ENCODE results near the gene TRIM7.

DNA sequence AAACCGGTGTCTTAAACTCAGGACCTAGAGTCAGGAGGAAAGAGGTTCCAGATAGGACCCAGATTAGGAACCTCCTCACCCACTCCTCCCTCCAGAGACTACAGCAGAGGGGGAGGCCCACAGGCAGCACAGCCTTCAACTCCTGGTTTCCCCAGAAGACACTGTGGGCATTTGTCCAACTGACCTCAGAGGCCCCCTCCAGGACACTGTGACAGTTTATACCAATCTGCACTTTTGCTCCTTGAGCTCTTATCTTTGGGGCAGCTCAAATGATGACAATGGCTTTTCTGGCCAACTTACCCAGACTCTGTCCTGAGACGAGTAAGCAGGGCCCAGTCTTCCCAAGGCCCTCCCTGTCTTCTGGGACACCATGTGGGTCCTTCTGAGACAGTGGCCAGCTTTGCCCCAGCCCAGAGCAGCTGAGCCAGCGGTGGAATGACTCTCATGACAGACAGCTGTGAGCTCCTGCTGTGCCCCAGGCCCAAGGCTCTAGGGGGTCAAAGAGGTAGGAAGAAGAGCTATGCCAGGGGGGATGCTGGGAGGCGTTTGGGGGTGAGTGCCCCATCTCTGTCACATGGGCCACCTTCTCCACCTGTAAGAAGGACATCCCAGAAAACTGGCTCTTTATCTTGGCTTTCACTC, 43.3 kb downstream of the TRIM7 start:
- TF ChIP-seq, protein P1, sequence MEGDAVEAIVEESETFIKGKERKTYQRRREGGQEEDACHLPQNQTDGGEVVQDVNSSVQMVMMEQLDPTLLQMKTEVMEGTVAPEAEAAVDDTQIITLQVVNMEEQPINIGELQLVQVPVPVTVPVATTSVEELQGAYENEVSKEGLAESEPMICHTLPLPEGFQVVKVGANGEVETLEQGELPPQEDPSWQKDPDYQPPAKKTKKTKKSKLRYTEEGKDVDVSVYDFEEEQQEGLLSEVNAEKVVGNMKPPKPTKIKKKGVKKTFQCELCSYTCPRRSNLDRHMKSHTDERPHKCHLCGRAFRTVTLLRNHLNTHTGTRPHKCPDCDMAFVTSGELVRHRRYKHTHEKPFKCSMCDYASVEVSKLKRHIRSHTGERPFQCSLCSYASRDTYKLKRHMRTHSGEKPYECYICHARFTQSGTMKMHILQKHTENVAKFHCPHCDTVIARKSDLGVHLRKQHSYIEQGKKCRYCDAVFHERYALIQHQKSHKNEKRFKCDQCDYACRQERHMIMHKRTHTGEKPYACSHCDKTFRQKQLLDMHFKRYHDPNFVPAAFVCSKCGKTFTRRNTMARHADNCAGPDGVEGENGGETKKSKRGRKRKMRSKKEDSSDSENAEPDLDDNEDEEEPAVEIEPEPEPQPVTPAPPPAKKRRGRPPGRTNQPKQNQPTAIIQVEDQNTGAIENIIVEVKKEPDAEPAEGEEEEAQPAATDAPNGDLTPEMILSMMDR (IDR thresholded peaks at IDR 0.05): no peak
- no peak for TF ChIP-seq POLR2A (IDR thresholded peaks at IDR 0.05)

Data from adrenal gland (tissue), 5 donors.